Right renal cortex interstitium (tissue), 3 donors: ENCODE results near the gene ISYNA1. TPM values are rescaled to one million over a fixed set of nuclear protein-coding genes. Genes with fewer than 3 reads are reported as not detected.

Experiments used
- DNase-seq, 3 donors: peaks; one replicate each; pipeline ENCODE4 v3.0.0-alpha.2; 2013; ENCODE audit warnings: low read depth in 3 of 3, low spot score in 2 of 3
- polyA plus RNA-seq, 3 donors: library from polyadenylated mRNA; unstranded; fragments of 120-200 nt; gene quantifications; one replicate each; pipeline ENCODE4 v1.2.1, GENCODE V29; 2013; ENCODE audit not compliant: insufficient read length in 3 of 3

The ISYNA1 gene
- 10 to 100 TPM; 89.5 to 99.8 (median 98.8) TPM for polyA plus RNA-seq

- no peak for DNase-seq
These were observed at the start of gene ISYNA1 for GRCh38 chr19:18437491-18438330. TSS of gene ISYNA1 (minus strand) at chr19:18438133. CDS start at chr19:18437979, 154 bp downstream.

GRCh38 chr19:18486746-18487145 lies 48.8 kb upstream of the ISYNA1 start:
- no peak for DNase-seq

DNA sequence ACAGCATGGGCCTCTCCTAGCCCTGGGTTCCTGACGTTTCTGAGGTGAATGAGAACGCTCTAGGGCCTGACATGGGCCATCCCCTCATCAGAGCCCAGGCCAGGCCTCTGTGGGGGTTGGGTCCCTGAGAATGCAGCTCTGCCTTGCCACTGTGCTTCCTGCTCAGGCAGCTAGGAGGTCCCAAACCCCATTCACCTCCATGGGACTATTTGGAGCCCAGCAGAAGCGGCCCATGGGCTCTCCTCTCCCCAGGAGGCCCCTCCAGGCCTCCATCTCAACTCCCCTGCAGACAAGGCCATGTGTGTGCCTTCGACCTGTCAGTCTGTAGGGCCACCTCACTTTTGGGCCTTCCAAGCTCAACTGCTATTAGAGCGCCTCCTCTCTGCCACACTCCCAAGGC lies 47.1 kb upstream of the ISYNA1 start:
- DNase-seq: no peak

DNA sequence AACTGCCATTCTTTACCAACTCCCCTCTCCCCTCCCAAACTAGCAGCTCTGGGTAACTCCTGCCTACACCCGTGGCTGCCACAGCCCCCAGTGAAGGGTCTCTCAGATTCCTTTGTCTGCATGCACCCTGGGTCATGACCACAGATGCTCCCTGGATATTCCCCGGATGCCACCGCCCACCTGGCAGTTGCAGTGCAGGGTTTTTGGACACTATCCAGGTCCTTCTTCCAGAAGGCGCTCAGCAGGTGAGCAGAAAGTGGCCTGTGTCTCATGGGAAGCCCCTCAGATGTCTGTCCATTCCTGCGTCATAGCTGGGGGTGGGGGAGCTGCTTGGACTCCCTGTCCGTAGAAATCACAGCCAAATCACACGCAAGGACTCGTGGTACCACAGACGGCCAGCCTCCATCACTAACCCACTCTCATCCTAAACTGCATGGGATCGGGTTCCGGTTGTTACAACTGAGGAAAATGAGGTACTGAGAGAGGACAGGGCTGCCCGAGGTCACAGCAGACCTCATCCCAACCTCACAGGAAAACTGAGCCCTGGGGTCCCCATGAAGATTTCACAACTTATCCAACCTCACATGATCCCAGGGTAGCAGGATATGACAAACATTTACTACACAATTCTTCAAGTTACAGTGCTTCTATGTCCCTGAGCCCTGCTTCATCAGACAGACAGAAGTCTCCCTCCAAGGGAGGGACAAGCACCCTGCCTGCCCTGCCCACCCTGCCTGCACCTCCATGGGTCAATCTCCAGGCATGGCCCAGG lies 45.4 kb upstream of the ISYNA1 start:
- no peak for DNase-seq

DNA sequence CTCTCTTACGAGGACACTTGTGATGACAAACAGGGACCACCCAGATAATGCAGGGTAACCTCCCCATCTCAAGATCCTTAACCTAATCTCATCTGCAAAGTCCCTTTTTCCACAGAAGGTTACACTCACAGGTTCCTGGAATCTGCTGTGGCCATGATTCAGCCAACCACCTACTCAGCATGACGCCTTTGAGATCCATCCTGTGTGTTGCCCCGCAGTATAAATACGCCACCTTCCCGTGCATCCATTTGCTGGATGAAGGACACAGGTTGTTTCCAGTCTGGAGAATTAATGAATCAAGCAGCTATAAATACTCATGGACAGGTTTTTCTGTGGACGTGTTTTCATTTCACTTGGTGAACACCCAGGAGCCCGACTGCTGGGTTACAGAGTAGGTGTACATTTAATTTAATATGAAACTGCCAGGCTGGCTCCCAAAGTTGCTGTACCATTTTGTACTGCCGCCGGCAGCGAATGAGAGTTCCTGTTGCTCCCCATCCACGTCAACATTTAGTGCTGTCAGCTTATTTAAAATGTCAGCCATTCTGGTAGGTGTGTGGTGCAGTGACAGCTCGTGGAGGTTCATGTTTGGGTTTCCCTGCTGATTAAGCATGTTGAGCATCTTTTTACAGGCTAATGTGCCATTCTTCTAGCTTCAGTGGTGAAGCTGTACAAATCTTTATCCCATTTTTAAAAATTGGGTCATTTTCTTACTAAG lies 43.7 kb upstream of the ISYNA1 start:
- DNase-seq: no peak

DNA sequence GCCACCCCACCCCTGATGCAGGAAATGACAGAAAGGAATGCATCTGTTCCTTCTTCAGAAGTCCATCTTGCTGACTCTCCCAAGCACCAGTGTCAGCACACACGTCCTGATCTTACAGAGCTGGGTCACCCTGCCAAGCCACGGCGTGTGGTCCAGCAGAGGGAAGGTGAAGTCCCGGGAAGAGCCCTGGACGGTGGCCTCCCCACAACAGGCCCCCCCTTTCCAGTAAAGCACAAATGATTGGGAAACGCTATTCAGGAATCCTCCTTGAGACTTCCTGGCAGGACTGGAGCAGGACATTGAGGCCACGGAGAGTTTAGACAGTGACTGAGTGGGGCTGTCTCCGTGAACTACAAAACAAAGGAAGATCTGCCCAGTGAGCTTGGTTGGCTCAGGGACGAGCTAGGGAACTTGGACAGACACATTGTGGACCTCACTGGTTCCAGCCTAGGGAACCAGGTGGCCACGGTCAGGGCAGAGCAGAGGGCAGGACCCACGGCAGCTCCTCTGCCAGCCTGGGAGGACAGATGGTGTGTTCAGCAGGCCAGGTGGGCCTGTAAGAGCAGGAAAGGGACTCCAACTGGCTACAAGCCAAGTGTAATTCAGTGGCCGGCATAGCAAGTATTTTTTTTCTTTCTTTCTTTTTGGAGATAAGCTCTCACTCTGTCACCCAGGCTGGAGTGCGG lies 42.2 kb upstream of the ISYNA1 start:
- no peak for DNase-seq

GRCh38 chr19:18478545-18479311 lies 40.8 kb upstream of the ISYNA1 start:
- no peak for DNase-seq

DNA sequence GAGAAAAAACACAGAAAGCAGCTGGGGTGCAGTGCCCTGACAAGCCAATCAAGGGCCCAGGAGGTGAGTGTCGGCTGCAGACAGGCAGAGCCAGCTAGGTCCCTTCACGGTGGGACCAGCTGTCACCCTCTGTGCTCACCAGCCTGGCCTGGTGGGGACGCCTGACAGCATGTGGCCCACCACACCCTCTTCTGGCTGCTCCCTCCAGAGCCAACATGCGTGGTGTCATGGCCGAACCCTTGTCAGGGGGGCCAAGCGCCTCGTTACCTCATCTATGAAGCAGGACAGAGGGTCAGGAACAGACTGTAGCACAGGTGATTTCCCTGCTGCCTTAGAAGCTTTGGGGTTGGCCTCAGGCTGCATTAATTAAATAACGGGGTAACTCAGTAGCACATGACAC lies 40.0 kb upstream of the ISYNA1 start:
- DNase-seq: no peak

- DNase-seq: no peak
These were observed 39.3 kb upstream of the ISYNA1 start for GRCh38 chr19:18477042-18477779.

DNA sequence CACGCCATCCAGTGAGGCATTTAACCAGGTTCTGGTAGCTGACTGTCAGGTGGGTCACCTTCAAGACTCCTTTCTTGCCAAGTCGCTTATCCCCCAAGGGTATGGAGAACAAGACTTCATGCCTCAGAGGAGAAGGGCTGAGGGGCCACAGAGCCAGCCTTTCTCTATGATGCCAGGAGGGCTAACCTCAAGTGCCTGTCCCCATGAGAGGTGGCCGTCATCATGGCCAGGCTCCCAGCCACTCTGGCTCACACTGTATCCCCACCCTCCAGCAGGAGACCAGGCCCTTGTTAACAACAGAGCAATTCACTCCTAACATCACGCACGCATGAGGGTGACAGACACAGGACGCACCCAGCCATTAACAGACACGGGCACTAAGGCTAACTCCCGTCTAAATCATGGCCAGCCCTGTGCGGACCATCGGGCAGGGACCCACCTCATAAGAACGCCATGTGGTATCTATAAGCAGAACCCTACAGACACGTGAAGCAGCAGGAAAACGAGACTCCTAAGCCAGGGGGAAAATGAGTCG lies 38.6 kb upstream of the ISYNA1 start:
- no peak for DNase-seq

GRCh38 chr19:18475762-18476331 lies 37.9 kb upstream of the ISYNA1 start:
- DNase-seq: no peak

- no peak for DNase-seq
These were observed 37.1 kb upstream of the ISYNA1 start for GRCh38 chr19:18475004-18475453.

DNA sequence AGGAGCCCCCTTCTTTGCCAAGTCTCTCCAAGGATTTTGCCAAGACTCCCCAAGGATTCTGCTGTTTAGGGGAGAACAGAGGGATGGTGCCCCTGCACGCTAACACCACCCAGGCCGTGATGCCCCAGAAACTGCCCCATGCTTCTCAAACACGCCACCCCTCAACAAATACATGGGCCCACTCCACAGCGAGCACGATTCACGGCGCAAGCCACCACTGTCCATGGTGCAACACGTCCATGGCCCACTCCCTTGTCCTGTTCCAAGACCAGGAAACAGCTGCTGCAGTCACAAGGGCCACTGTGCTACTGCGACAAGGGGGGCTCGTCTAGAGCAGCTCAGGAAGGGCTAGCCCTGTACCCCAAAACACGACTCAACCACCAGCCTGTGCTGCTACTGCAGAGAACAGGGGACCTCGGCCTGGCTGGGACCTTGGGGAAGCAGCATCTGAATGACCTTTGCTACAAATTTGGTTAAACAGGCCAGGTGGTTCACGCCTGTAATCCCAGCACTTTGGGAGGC lies 36.5 kb upstream of the ISYNA1 start:
- no peak for DNase-seq

DNA sequence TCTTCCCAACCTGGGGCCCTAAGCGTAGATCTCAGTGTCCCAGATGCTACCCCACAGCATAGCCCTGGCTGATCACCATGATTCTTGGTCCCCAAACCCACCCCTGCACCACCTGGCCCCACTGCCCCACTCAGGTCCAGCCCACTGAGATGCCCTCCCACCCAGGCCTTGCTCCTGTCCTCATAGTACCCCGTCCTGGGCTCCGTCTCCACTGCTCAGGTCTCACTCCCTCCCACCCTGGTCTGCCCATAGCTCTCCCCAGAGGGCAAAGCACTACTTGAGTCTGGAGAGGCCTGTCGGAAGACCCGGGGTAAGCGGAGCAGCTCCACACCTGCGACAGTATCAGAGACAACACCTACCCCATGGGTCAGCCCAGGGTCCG lies 35.8 kb upstream of the ISYNA1 start:
- DNase-seq: no peak

DNA sequence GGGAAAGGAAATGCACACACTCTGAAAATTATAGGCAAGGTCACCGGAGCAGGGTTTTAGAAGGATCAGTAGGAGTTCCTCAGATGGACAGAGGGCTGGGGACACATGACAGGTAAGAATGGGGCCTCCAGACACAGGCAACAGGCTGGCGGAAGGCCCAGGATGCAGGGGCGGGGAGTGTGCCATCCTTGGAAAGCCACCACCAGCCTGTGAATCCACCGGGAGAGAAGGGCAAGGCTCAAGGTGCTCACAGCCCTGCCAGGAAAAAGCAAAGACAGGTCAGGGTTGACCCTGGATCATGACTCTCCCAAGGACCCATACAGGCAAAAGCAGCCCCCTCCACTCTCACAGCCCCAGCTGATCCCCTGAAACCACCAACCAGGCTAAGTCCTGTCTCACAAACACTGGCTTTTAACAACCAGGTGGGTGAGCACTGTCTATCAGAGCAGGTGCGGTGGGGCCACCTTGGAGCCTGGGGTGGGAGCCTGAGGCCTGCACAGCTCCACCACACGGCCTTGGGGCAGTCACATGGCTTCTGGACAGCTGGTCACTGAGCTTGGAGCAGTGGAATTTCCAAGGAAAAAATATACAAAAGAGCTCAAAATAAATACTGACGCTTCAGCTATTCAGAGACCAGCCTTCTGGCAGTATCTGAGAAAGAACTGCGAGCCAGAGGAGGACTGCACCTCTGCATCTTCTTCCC lies 35.2 kb upstream of the ISYNA1 start:
- no peak for DNase-seq

GRCh38 chr19:18470787-18471186 lies 32.9 kb upstream of the ISYNA1 start:
- no peak for DNase-seq

DNA sequence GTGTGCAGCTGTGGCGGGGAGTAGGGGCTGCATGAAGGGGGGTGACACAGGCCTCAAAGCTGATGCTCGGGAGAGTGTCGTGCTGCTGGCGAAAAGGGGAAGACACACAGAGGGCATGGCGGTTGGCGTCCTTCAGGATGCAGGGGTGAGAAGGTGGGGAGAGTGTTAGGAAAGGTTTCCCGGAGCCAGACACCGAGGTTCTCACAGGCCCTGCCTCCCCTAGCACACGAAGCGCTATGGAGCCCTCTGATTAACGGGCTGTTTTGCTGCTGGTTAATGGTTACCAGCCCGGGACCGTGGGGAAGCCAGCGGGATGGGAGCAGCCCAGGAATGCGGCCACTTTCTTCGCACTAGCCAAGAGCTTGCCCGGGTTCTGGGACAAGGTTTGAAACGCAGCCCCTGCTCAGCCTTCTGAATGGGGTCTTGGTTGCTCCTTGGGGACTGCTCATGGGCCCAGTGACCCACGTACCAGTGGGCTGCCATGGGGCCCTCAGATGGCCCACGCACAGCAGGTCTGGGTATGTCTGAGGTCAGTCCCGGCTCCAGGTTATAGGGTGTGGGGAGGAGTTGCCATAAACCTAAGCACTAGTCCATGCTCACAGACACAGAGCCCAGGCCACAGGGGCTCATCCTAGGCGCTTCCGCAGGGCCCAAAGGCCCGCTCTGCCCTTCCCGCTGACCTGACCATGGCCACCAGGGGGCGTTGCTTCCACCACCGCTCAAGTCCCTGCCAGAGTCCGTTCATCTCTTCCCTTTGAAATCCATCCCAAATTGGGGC lies 31.3 kb upstream of the ISYNA1 start:
- DNase-seq: no peak
